T-helper 17 cell (primary cell): ENCODE results near the gene HDLBP. TPM values are rescaled to one million over a fixed set of nuclear protein-coding genes. Genes with fewer than 3 reads are reported as not detected.
"Not testable (repeated sequence)": the region's sequence is repeated elsewhere in the genome, so short reads cannot be mapped to it uniquely, and the experiment has no call there.

Source experiments
- ATAC-seq: fragments of 150-1000 bp; cut with Tn5 transposase; 2 replicates; pipeline ENCODE4 v1.10.0; 2021; ENCODE audit warnings: mild to moderate bottlenecking, moderate library complexity
- DNase-seq, 3 donors: peaks; one replicate each; pipeline versions ENCODE4 v3.0.0 to v3.0.0-alpha.2; 2020 to 2021
- H3K9me3 ChIP-seq: one replicate; pipeline ENCODE4 v1.7.0; 2013; ENCODE audit warnings: low read length, mild to moderate bottlenecking; ENCODE audit not compliant: control insufficient read depth, poor library complexity, severe bottlenecking
- H3K27ac Mint-ChIP-seq: one replicate; pipeline ENCODE4 v1.8.0; 2022; ENCODE audit warnings: mild to moderate bottlenecking, moderate library complexity, mixed read lengths
- H3K27me3 Mint-ChIP-seq: one replicate; pipeline ENCODE4 v1.8.0; 2022; ENCODE audit warnings: mixed read lengths
- H3K36me3 Mint-ChIP-seq: one replicate; pipeline ENCODE4 v1.8.0; 2022; ENCODE audit warnings: low read depth, mixed read lengths
- H3K4me1 Mint-ChIP-seq: one replicate; pipeline ENCODE4 v1.8.0; 2022; ENCODE audit warnings: mild to moderate bottlenecking, mixed read lengths
- H3K4me3 Mint-ChIP-seq: one replicate; pipeline ENCODE4 v1.8.0; 2022; ENCODE audit warnings: mild to moderate bottlenecking, moderate library complexity, mixed read lengths
- total RNA-seq, 4 donors: library from RNA in 2 of 4; stranded (reverse) in 2 of 4; gene quantifications; one replicate each; pipeline ENCODE4 v1.2.3 and lab custom pipeline; 2022 to 2026

The HDLBP gene
- total RNA-seq, 2 donors from 2014 or later = 136 to 175 TPM

- Mint-ChIP-seq H3K36me3 (peaks cover 15% of the 10 kb centered on the region), H3K27me3 (no peaks in the 10 kb centered on the region), H3K4me3 (peak overlapping the region; percentile 52), H3K4me1 (peaks cover 43% of the 10 kb centered on the region), H3K27ac (peak overlapping the region; percentile 39)
- DNase-seq = no peak
- no peaks in the 10 kb centered on the region for H3K9me3 ChIP-seq
- no peak for ATAC-seq
Measured at GRCh38 chr2:241323778-241324177, 8.3 kb upstream of the HDLBP start.

- peaks cover 11% of the 10 kb centered on the region for H3K36me3 Mint-ChIP-seq
- no peaks in the 10 kb centered on the region for H3K9me3 ChIP-seq
- ATAC-seq = no peak
- DNase-seq = no peak
- H3K27ac Mint-ChIP-seq = peak overlapping the region; percentile 74
- H3K27me3 Mint-ChIP-seq = no peaks in the 10 kb centered on the region
- H3K4me3 Mint-ChIP-seq = peak overlapping the region; percentile 62
- H3K4me1 Mint-ChIP-seq = peaks cover 52% of the 10 kb centered on the region
Measured at GRCh38 chr2:241321886-241322285, 6.4 kb upstream of the HDLBP start.

DNA sequence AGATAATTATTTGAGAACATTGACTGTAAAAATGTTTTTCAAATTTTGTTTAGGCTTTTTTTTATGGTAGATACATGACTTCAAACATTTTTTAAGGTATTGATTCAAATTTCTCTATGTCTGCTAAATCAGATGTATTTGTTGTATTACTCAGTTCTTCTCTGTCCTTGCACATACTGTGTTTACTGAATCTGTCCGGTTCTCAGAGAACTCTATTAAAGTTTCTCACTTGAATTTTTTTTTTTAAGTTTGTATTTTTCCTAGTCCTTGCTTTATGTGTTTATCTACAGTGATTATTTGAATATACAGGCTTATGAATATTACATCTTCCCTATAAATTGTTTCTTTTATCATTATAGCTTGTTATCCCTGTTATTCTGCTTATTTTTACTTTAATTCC, 5.6 kb upstream of the HDLBP start:
- H3K4me1 Mint-ChIP-seq = peaks cover 54% of the 10 kb centered on the region
- no peaks in the 10 kb centered on the region for H3K27me3 Mint-ChIP-seq

DNA sequence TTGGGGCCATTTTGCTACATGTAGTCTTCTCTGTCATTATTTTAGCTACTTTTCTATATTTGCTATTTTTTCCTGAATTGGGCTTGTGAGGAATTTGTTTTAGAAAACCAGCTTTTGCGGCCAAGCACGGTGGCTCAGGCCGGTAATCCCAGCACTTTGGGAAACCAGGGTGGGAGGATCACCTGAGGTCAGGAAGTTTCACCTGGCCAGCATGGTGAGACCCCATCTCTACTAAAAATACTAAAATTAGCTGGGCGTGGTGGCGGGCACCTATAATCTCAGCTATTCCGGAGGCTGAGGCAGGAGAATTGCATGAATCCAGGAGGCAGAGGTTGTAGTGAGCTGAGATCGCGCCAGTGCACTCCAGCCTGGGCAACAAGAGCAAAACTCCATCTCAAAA, 4.9 kb upstream of the HDLBP start:
- Mint-ChIP-seq H3K4me1 (peaks cover 56% of the 10 kb centered on the region), H3K36me3 (peaks cover 11% of the 10 kb centered on the region), H3K4me3 (peak overlapping the region; percentile 62), H3K27ac (peak overlapping the region; percentile 74), H3K27me3 (no peaks in the 10 kb centered on the region)
- no peak for ATAC-seq
- no peak for DNase-seq
- H3K9me3 ChIP-seq = no peaks in the 10 kb centered on the region

More for the DNA sequence above, 5.6 kb upstream of the HDLBP start:
- no peak for DNase-seq
- no peak for ATAC-seq
- H3K9me3 ChIP-seq = no peaks in the 10 kb centered on the region
- H3K36me3 Mint-ChIP-seq = peaks cover 11% of the 10 kb centered on the region
- peak overlapping the region; percentile 74 for H3K27ac Mint-ChIP-seq
- peak overlapping the region; percentile 62 for H3K4me3 Mint-ChIP-seq

DNA sequence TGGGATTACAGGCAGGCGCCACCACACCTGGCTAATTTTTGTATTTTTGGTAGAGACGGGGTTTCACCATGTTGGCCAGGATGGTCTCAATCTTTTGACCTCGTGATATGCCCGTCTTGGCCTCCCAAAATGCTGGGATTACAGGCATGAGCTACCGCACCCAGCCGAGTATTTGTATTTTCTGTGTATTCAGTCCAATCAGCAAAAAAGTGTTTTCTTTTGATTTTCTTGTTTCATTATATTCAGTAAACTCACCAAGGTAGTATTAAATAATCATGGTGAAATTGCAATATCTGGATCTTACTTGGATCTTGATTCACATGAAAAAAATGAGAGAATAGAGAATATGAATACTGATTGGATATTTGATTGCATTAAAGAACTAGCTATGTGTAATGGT, 3.4 kb upstream of the HDLBP start:
- peaks cover 55% of the 10 kb centered on the region for H3K4me1 Mint-ChIP-seq
- H3K36me3 Mint-ChIP-seq, H3K27me3 Mint-ChIP-seq, H3K9me3 ChIP-seq, DNase-seq, ATAC-seq: not testable (repeated sequence)
- H3K4me3 Mint-ChIP-seq = peak overlapping the region; percentile 56
- peak overlapping the region; percentile 99 for H3K27ac Mint-ChIP-seq

- ATAC-seq = no peak
- no peak for DNase-seq
- peak overlapping the region; percentile 98 for H3K4me3 Mint-ChIP-seq
- peak overlapping the region; percentile 99 for H3K27ac Mint-ChIP-seq
- H3K36me3 Mint-ChIP-seq = peaks cover 8% of the 10 kb centered on the region
- H3K9me3 ChIP-seq = no peaks in the 10 kb centered on the region
- H3K4me1 Mint-ChIP-seq = peaks cover 54% of the 10 kb centered on the region
- H3K27me3 Mint-ChIP-seq = no peaks in the 10 kb centered on the region
Measured at GRCh38 chr2:241317391-241317790, 1.9 kb upstream of the HDLBP start.

DNA sequence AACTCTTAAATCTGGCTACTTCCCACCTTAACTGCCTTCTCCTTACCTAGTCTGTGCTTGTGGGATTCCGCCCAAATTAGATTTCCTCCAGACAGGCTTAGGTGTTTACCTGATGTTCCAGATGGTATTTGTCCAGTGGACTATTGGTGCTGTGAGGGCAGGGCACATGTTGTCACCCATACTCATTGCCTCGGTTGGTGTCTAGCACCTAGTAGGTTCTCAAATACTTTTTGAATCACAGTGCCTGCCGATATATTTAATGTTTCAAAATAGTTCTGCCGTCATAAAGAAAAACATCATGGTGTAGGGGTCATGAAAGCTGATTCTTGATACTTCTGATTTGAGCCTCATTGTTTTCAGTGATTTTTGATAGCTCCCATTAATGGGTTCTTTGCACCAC, 1.4 kb upstream of the HDLBP start:
- DNase-seq = no peak
- Mint-ChIP-seq H3K4me1 (peaks cover 55% of the 10 kb centered on the region), H3K27ac (peak overlapping the region; percentile 99), H3K36me3 (peaks cover 8% of the 10 kb centered on the region), H3K27me3 (no peaks in the 10 kb centered on the region), H3K4me3 (peak overlapping the region; percentile 98)
- ATAC-seq = no peak
- no peaks in the 10 kb centered on the region for H3K9me3 ChIP-seq

DNA sequence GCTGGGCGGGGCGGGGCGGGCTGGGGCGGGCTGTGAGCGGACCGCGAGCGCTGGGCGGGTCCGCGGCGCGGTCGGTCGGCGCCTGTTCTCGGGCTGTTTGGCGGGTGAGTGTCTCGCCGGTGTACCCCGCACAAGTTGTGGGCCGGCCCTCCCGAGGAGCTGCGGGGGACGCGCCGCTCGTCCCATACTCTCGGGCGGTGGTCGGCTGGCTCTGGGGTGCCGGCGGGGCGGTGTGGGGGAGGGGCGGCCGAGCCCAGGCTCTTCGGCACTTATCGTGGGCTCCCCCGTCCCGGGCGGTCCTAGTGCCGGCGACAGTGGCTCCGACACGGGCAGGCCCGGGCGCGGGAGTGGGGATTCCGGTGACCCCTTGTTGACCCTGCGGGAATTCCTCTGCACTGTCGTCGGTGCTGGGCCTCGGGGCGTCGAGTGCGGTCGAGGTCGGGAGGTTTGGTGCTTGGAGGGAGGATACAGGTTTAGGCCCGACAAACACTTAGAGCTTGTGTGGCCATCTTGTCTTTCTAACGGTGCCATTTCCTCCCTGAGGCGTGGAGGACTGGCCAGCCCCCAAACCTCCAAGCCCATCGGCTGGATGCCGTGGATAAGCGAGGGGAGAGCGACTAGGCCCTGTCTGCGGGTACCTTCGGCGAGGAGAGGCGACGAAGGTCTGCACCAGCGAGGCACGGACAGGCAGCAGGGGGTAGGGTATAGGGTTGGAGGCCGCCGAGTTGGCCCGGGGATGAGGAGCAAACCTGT, 583 bp upstream of the HDLBP start, which contains the start of gene SEPTIN2:
Gene SEPTIN2 (plus strand): TSS at position 47 of the 753 bp plus-strand sequence. CDS start 8,308 bp downstream, outside the sequence.
- H3K4me1 Mint-ChIP-seq = peaks cover 55% of the 10 kb centered on the region
- peak within 1 kb of the TSS; percentile 99 for H3K27ac Mint-ChIP-seq
- ATAC-seq (peak; percentile 52), DNase-seq (peak; percentile 69 to 70 (median 69))
- no peaks in the 10 kb centered on the region for H3K9me3 ChIP-seq
- no peaks in the 10 kb centered on the region for H3K27me3 Mint-ChIP-seq
- H3K36me3 Mint-ChIP-seq = peaks cover 6% of the 10 kb centered on the region
- H3K4me3 Mint-ChIP-seq = peak within 1 kb of the TSS; percentile 98

GRCh38 chr2:241314226-241315092, 1.0 kb downstream of the HDLBP start:
- H3K4me3 Mint-ChIP-seq = peak overlapping the region; percentile 98
- H3K36me3 Mint-ChIP-seq = peaks cover 2% of the 10 kb centered on the region
- H3K27me3 Mint-ChIP-seq = no peaks in the 10 kb centered on the region
- no peak for ATAC-seq
- H3K9me3 ChIP-seq = no peaks in the 10 kb centered on the region
- peaks cover 53% of the 10 kb centered on the region for H3K4me1 Mint-ChIP-seq
- no peak for DNase-seq
- H3K27ac Mint-ChIP-seq = peak overlapping the region; percentile 99

- DNase-seq (no peak), ATAC-seq (no peak)
- H3K36me3 Mint-ChIP-seq = peaks cover 2% of the 10 kb centered on the region
- no peaks in the 10 kb centered on the region for H3K27me3 Mint-ChIP-seq
- H3K27ac Mint-ChIP-seq = peak overlapping the region; percentile 99
- H3K4me3 Mint-ChIP-seq = peak overlapping the region; percentile 98
- H3K4me1 Mint-ChIP-seq = peaks cover 58% of the 10 kb centered on the region
- H3K9me3 ChIP-seq = no peaks in the 10 kb centered on the region
Measured at GRCh38 chr2:241313543-241314095, 1.9 kb downstream of the HDLBP start.

GRCh38 chr2:241312082-241312481, 3.4 kb downstream of the HDLBP start:
- no peak for DNase-seq
- Mint-ChIP-seq H3K4me3 (no peak overlapping the region), H3K27ac (peak overlapping the region; percentile 95), H3K4me1 (peaks cover 51% of the 10 kb centered on the region), H3K27me3 (no peaks in the 10 kb centered on the region), H3K36me3 (peaks cover 1% of the 10 kb centered on the region)
- H3K9me3 ChIP-seq = no peaks in the 10 kb centered on the region
- no peak for ATAC-seq

GRCh38 chr2:241310917-241311566, 4.4 kb downstream of the HDLBP start:
- DNase-seq (no peak), ATAC-seq (no peak)
- Mint-ChIP-seq H3K4me1 (peaks cover 47% of the 10 kb centered on the region), H3K27ac (peak overlapping the region; percentile 95), H3K4me3 (peak overlapping the region; percentile 66), H3K36me3 (no peaks in the 10 kb centered on the region), H3K27me3 (no peaks in the 10 kb centered on the region)
- no peaks in the 10 kb centered on the region for H3K9me3 ChIP-seq
